ENCODE data around the gene PHC2.
"Not testable (repeated sequence)": the region's sequence is repeated elsewhere in the genome, so short reads cannot be mapped to it uniquely, and the experiment has no call there.

The PHC2 gene

GRCh38 chr1:33292726-33293340 is 138.1 kb downstream of the PHC2 start:
- no peak for DNase-seq (ENCODE audit: low spot score)

DNA sequence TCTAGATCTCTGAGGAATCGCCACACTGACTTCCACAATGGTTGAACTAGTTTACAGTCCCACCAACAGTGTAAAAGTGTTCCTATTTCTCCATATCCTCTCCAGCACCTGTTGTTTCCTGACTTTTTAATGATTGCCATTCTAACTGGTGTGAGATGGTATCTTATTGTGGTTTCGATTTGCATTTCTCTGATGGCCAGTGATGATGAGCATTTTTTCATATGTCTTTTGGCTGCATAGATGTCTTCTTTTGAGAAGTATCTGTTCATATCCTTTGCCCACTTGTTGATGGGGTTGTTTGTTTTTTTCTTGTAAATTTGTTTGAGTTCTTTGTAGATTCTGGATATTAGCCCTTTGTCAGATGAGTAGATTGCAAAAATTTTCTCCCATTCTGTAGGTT is 140.3 kb downstream of the PHC2 start:
- DNase-seq (ENCODE audit: low spot score) = not testable (repeated sequence)

GRCh38 chr1:33289858-33290154 is 141.1 kb downstream of the PHC2 start:
- DNase-seq (ENCODE audit: low spot score) = peak; percentile 53

DNA sequence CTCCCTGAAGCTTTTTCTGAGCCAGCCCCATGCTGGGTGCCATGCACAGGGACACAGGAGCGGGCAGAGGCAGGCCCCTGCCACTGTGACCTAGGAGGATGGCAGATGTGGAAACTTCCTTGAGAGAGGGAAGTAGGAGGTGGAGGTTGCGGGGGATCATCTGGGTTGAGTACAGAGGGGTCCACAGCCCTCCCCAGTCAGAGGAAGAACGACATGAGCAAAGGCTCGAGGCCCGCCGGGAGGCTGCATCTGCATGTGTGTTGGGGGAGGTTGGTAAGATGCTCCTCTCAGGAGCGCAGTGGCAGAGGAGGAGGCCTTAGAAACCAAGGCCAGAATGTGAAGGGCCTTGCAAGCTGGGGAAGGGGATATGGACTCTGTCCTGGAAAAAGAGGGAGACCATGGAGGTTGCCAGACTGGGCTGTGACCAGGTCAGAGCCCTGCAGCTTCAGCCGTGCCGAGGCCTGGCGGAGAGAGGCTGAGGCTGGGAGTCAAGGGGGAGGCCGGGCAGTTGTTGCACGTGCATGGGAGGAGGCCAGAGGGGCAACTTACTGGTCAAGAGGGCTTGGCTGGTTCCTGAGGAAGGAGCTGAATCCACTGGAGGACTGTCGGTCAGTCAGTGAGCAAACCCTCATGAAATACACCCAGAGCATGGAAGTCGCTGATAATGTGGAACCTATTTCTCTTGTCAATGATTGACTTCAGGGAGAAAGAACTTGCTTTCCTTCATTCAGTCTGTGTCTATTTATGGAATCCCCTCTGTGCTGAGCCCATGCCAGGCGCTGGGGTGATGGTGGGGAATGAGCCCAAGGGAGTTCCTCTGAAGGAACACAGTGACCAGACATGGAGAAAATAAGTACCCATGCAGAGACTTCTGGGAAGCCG is 141.7 kb downstream of the PHC2 start:
- peak; percentile 21 for DNase-seq (ENCODE audit: low spot score)

- DNase-seq (ENCODE audit: low spot score) = no peak
Observed at GRCh38 chr1:33287317-33287716, 143.6 kb downstream of the PHC2 start.

DNA sequence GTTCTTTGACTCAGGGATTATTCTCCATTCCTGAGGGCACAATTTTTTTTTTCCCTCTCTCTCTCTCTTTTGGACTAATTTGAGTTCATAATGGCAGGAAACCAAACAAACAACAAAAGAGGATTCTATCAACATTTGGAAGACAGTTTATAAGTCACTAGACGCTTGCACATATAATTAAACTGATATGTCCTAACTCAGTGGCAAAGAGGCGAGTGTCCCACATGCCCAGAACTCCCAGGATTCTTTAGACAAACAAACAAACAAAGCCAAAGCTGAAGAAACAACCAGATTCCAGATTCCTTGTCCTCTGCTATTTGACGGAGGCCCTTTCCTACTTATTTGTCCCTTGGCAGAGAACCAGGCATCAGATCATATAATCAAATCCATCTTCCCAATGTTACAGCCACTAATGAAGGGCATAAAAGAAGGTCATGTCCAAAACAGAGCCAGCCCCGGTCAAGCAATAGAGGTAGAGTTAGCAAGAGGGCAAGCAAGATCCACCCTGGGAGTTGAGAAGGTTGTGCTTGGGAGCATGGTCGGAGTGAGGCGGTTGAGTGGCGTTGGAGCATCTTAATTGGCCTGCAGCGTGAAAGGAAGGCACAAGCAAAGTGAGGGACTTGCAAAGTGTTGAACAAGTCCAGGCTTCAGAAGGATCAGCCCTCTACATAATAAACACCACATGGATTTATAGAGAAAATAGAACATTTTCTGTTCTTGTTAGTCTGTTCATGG is 144.3 kb downstream of the PHC2 start:
- no peak for DNase-seq (ENCODE audit: low spot score)

- DNase-seq (ENCODE audit: low spot score) = no peak
Observed at GRCh38 chr1:33284049-33284448, 146.8 kb downstream of the PHC2 start.

DNA sequence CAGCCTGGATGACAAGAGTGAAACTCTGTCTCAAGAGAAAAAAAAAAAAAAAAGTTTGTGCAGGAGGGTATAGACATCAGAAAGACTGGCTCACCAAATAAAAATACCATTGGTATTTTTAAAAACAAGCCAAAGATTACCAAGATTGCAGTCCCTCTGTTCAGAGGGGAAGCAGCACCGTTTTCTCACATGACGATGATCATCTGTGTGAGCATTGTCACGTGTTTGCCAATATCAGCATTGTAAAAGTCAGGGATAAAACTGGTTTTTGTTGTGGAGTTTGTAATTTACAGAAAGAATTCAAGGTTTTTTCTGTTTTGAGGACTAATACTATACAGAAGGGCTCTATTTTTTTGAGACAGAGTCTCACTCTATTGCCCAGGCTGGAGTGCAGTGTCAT is 148.1 kb downstream of the PHC2 start:
- DNase-seq (ENCODE audit: low spot score) = no peak

DNA sequence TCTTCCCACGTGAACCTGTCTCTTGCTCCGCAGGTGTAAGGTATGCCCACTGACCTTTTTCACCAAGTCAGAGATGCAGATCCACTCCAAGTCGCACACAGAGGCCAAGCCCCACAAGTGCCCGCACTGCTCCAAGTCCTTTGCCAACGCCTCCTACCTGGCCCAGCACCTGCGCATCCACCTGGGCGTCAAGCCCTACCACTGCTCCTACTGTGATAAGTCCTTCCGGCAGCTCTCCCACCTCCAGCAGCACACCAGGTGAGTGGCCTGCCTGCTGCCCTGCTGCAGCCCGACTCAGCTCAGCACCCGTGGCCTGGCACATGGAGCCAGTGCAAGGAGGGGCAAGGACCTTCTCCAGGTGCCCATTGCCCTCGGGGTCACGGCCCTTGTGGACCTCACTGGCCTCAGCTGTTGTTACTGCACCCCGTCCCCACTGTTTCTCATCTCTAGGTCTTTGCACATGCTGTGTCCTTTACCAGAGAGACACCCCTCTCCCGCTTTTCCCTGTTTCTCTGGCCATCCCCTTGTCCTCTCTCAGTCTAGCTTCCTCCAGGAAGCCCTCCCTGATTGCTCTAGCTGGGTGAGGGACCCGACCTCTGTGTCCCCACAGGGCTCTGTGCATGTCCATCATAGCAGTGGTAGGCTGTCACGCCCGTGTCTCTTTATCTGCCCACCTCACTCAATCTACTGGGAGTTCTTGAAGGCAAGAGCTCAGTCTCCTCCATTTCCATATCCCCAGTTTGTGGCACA is 149.2 kb downstream of the PHC2 start:
- no peak for DNase-seq (ENCODE audit: low spot score)

DNA sequence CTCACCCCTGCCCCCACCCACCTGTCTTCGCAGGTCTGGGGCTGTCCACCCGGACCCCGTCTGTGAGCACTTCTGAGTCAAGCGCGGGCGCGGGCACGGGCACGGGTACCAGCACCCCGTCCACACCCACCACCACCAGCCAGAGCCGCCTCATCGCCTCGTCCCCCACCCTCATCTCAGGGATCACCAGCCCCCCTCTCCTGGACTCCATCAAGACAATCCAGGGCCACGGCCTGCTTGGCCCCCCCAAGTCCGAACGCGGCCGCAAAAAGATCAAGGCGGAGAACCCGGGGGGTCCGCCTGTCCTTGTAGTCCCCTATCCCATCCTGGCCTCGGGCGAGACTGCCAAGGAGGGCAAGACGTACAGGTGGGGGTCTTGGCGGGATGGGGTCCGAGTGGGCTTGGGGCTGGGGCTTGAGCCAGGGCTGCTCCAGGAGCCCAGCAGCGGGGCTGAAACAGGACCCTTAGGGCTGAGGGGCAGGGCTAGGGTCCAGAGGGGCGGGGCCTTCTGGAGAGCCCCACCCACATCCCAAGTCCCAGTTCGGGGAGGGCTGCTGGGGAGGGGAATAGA is 150.7 kb downstream of the PHC2 start:
- no peak for DNase-seq (ENCODE audit: low spot score)

DNA sequence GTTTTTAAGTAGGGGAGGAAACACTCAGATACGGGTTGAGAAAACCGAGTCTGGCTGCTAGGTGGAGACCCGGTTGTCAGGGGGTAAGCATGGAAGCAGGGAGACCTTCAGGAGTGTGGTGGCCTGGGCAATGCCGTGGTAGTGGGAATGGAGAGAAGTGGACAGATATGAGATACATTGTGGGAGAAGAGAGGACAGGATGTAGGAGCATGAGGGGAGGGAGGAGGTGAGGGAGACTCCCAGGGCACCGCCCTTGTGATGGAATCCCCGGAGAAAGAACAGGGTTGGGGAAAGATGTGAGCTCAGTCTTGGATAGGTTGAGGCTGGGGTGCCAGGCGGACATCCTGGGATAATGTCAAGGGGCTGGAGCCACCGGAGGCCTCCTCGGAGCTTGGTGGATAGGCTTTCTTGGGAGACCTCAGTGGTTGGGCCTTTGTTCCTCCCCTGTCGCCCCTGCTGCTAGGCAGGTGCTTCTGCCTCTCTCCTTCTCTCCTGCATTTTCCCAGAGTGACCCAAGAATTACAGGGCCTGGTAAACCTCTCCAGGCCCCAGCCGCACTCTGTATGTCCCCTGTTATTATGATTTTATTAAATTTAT is 153.3 kb downstream of the PHC2 start:
- DNase-seq (ENCODE audit: low spot score) = no peak

DNA sequence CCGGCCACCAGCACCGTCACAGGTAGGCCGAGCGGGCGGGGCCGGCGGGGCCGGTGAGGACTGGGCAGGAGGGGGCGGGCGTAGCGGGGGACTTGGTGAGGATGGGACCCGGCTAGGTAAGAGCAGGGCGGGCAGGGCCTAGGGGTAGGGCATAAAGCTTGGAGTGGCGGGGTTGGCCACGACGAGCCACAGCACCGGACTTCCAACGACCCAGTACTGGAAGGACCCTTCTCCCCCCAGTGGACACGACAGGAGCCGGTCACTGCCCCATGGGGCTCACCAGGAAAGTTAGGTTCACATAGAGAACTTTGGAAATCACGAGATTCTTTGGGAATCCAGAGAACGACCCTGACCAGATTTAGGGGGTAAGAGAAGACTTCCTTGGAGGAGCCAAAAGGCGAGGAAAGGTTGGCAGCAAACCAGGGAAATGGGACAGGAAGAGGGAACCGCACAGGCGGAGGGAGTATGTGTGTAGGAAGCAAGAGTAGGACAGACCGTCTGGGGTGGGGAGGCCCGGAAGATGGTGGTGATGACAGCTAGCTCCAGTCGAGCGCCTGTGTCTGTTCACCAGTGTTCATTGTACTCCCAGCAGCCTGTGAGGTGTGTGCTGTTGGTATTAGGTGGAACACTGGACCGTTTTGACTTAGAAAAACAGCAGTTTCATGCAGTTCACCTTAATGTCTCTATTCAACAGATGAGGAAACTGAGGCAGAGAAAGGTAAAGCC is 154.2 kb downstream of the PHC2 start:
- no peak for DNase-seq (ENCODE audit: low spot score)

DNA sequence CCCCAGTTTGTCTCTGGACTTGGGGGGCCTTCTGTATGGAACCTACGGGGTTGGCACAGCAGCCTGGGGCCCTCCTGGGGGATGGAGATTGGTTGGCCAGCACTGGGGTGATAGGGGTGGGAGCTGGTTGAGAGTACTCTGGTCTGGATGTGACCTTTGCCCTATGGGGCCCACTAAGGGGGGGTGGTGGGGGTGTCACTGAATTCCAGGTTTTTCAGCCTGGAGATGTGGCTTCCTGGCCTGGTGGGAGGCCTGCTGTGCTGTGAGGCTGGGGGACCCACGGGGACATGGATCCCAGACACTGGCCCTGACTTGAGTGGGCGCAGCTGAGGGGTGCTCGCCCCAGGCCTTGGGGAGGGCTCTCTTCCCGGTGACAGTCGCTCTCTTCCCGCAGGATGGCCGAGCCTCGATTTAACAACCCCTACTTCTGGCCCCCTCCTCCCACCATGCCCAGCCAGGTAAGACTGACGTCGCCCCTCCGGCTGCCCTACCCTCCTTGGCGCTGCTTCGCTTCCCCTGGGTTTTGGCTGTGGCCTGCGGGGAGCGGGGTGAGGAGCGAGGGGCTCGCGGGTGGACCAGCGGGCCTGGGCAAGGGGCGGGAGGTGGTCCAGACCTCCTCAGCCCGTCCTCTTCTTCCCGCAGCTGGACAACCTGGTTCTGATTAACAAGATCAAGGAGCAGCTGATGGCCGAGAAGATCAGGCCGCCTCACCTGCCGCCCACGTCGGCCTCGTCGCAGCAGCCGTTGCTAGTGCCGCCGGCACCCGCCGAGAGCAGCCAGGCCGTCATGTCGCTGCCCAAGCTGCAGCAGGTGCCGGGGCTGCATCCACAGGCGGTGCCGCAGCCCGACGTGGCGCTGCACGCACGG is 155.0 kb downstream of the PHC2 start:
- DNase-seq (ENCODE audit: low spot score) = no peak

- no peak for DNase-seq (ENCODE audit: low spot score)
Observed at GRCh38 chr1:33275195-33275594, 155.7 kb downstream of the PHC2 start.

GRCh38 chr1:33274446-33274845 is 156.4 kb downstream of the PHC2 start:
- no peak for DNase-seq (ENCODE audit: low spot score)

DNA sequence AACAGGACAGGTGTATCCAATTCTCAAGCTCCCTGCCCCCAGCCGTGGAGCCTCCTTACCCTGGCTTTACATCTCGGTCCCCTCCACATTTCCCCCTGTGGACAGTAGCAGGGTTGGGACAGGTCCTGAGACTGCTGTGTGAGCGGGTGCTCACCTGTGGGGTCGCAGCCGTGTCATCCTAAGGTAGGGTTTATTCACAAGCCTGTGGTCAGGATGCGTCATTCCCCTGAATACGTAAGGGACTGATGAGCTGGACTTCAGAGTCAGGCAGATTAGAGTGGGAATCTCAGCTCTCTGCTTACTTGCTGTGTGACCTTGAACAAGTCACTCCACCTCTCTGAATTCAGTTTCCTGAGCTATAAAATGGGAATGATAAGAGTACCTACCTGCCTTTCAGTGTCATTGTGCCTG is 156.9 kb downstream of the PHC2 start:
- no peak for DNase-seq (ENCODE audit: low spot score)
